ENCODE data around the gene ICAM2. TPM values are rescaled to one million over a fixed set of nuclear protein-coding genes. Genes with fewer than 3 reads are reported as not detected.

The ICAM2 gene
- total RNA-seq, 1 donor from 2014 or later = not detected

- Histone ChIP-seq H3K27ac (ENCODE audit: low read depth, low read length) (no peak overlapping the region), H3K79me2 (ENCODE audit: insufficient read depth, low read length) (no peaks in the 10 kb centered on the region), H3K27me3 (ENCODE audit: insufficient read depth, low read length) (no peaks in the 10 kb centered on the region), H2AFZ (ENCODE audit: low read depth, low read length) (no peak overlapping the region), H3K36me3 (ENCODE audit: insufficient read depth, low read length) (peaks cover under 1% of the 10 kb centered on the region), H3K4me2 (ENCODE audit: low read length) (no peak overlapping the region), H4K20me1 (ENCODE audit: insufficient read depth, low read length) (no peaks in the 10 kb centered on the region), H3K9me3 (ENCODE audit: insufficient read depth, low read depth, low read length) (peaks cover 6% of the 10 kb centered on the region), H3K9ac (ENCODE audit: low read length) (no peak overlapping the region), H3K4me1 (ENCODE audit: insufficient read depth, low read length) (peaks cover 3% of the 10 kb centered on the region), H3K4me3 (ENCODE audit: insufficient read depth, low read depth, low read length) (no peak overlapping the region)
- FAIRE-seq (no peak), DNase-seq (ENCODE audit: low read depth) (peak; percentile 36)
- H3K9me3 Mint-ChIP-seq (ENCODE audit: unreplicated experiment) = peaks cover 11% of the 10 kb centered on the region
- H3K4me1 Mint-ChIP-seq (ENCODE audit: low read depth, unreplicated experiment) = peaks cover 9% of the 10 kb centered on the region
- no peak overlapping the region for H3K4me3 Mint-ChIP-seq (ENCODE audit: unreplicated experiment)
- TF ChIP-seq EZH2 (IDR thresholded peaks at IDR 0.05; ENCODE audit: insufficient read depth, low read length) (no peak), CTCF (IDR thresholded peaks at IDR 0.05; ENCODE audit: insufficient read depth, low read depth, low read length) (no peak)
- no peaks in the 10 kb centered on the region for H3K27me3 Mint-ChIP-seq (ENCODE audit: low read depth, unreplicated experiment)
- peaks cover 48% of the 10 kb centered on the region for H3K36me3 Mint-ChIP-seq (ENCODE audit: low read depth, unreplicated experiment)
- no peak overlapping the region for H3K27ac Mint-ChIP-seq (ENCODE audit: unreplicated experiment)
Observed at GRCh38 chr17:64064331-64064730, 43.9 kb upstream of the ICAM2 start.

GRCh38 chr17:64063766-64064224 lies 43.4 kb upstream of the ICAM2 start:
- peaks cover 7% of the 10 kb centered on the region for H3K9me3 Mint-ChIP-seq (ENCODE audit: unreplicated experiment)
- H3K4me2 ChIP-seq (ENCODE audit: low read length) = no peak overlapping the region
- DNase-seq (ENCODE audit: low read depth) (no peak), FAIRE-seq (no peak)
- peaks cover 3% of the 10 kb centered on the region for H3K4me1 ChIP-seq (ENCODE audit: insufficient read depth, low read length)
- H3K9me3 ChIP-seq (ENCODE audit: insufficient read depth, low read depth, low read length) = peaks cover 2% of the 10 kb centered on the region
- no peak overlapping the region for H3K27ac Mint-ChIP-seq (ENCODE audit: unreplicated experiment)
- H4K20me1 ChIP-seq (ENCODE audit: insufficient read depth, low read length) = no peaks in the 10 kb centered on the region
- H3K27ac ChIP-seq (ENCODE audit: low read depth, low read length) = no peak overlapping the region
- no peak overlapping the region for H3K9ac ChIP-seq (ENCODE audit: low read length)
- no peaks in the 10 kb centered on the region for H3K27me3 Mint-ChIP-seq (ENCODE audit: low read depth, unreplicated experiment)
- no peak overlapping the region for H3K4me3 ChIP-seq (ENCODE audit: insufficient read depth, low read depth, low read length)
- H3K79me2 ChIP-seq (ENCODE audit: insufficient read depth, low read length) = no peaks in the 10 kb centered on the region
- no peak overlapping the region for H2AFZ ChIP-seq (ENCODE audit: low read depth, low read length)
- TF ChIP-seq EZH2 (IDR thresholded peaks at IDR 0.05; ENCODE audit: insufficient read depth, low read length) (no peak), CTCF (IDR thresholded peaks at IDR 0.05; ENCODE audit: insufficient read depth, low read depth, low read length) (peak; percentile 26)
- H3K4me3 Mint-ChIP-seq (ENCODE audit: unreplicated experiment) = no peak overlapping the region
- H3K4me1 Mint-ChIP-seq (ENCODE audit: low read depth, unreplicated experiment) = peaks cover 12% of the 10 kb centered on the region
- H3K36me3 ChIP-seq (ENCODE audit: insufficient read depth, low read length) = no peaks in the 10 kb centered on the region
- H3K27me3 ChIP-seq (ENCODE audit: insufficient read depth, low read length) = no peaks in the 10 kb centered on the region
- peaks cover 42% of the 10 kb centered on the region for H3K36me3 Mint-ChIP-seq (ENCODE audit: low read depth, unreplicated experiment)

GRCh38 chr17:64063088-64063487 lies 42.7 kb upstream of the ICAM2 start:
- peaks cover 40% of the 10 kb centered on the region for H3K36me3 Mint-ChIP-seq (ENCODE audit: low read depth, unreplicated experiment)
- Histone ChIP-seq H3K4me1 (ENCODE audit: insufficient read depth, low read length) (peaks cover 3% of the 10 kb centered on the region), H3K9ac (ENCODE audit: low read length) (no peak overlapping the region), H3K79me2 (ENCODE audit: insufficient read depth, low read length) (no peaks in the 10 kb centered on the region), H3K9me3 (ENCODE audit: insufficient read depth, low read depth, low read length) (no peaks in the 10 kb centered on the region), H3K4me2 (ENCODE audit: low read length) (no peak overlapping the region), H3K27ac (ENCODE audit: low read depth, low read length) (no peak overlapping the region), H2AFZ (ENCODE audit: low read depth, low read length) (no peak overlapping the region), H3K4me3 (ENCODE audit: insufficient read depth, low read depth, low read length) (no peak overlapping the region), H3K27me3 (ENCODE audit: insufficient read depth, low read length) (no peaks in the 10 kb centered on the region), H4K20me1 (ENCODE audit: insufficient read depth, low read length) (no peaks in the 10 kb centered on the region), H3K36me3 (ENCODE audit: insufficient read depth, low read length) (no peaks in the 10 kb centered on the region)
- DNase-seq (ENCODE audit: low read depth) (no peak), FAIRE-seq (no peak)
- peaks cover 1% of the 10 kb centered on the region for H3K9me3 Mint-ChIP-seq (ENCODE audit: unreplicated experiment)
- TF ChIP-seq CTCF (IDR thresholded peaks at IDR 0.05; ENCODE audit: insufficient read depth, low read depth, low read length) (no peak), EZH2 (IDR thresholded peaks at IDR 0.05; ENCODE audit: insufficient read depth, low read length) (no peak)
- no peaks in the 10 kb centered on the region for H3K27me3 Mint-ChIP-seq (ENCODE audit: low read depth, unreplicated experiment)
- H3K4me1 Mint-ChIP-seq (ENCODE audit: low read depth, unreplicated experiment) = peaks cover 18% of the 10 kb centered on the region
- H3K27ac Mint-ChIP-seq (ENCODE audit: unreplicated experiment) = no peak overlapping the region
- H3K4me3 Mint-ChIP-seq (ENCODE audit: unreplicated experiment) = no peak overlapping the region
